HFFc6 (cell line): ENCODE results near the gene ITGAE. TPM values are rescaled to one million over a fixed set of nuclear protein-coding genes. Genes with fewer than 3 reads are reported as not detected.
A peak's percentile ranks its signal among the peaks of the same experiment; 100 is the strongest.

ENCODE experiments used
- DNase-seq: peaks from one replicate; pipeline ENCODE4 v3.0.0-alpha.2; 2018
- H3K27ac Mint-ChIP-seq: 2 replicates; pipeline ENCODE4 v1.8.0; 2020; ENCODE audit warnings: mild to moderate bottlenecking, mixed read lengths
- H3K27me3 Mint-ChIP-seq: 2 replicates; pipeline ENCODE4 v1.8.0; 2021; ENCODE audit warnings: mild to moderate bottlenecking, moderate library complexity, mixed read lengths; ENCODE audit not compliant: insufficient read depth
- H3K36me3 Mint-ChIP-seq: 2 replicates; pipeline ENCODE4 v1.8.0; 2021; ENCODE audit warnings: low read depth, mixed read lengths
- H3K4me1 Mint-ChIP-seq: 2 replicates; pipeline ENCODE4 v1.8.0; 2020; ENCODE audit warnings: low read depth, mixed read lengths
- H3K4me3 Mint-ChIP-seq: 2 replicates; pipeline ENCODE4 v1.8.0; 2020; ENCODE audit warnings: mild to moderate bottlenecking, moderate library complexity, mixed read lengths
- H3K9me3 Mint-ChIP-seq: 2 replicates; pipeline ENCODE4 v1.8.0; 2020; ENCODE audit warnings: mild to moderate bottlenecking, mixed read lengths
- CTCF ChIP-seq: fragments of 200-600 bp; sonication (generic); IDR thresholded peaks from 2 replicates; pipeline ENCODE4 v1.5.0; 2021; ENCODE audit warnings: antibody characterized with exemption, mild to moderate bottlenecking
- total RNA-seq, 6 experiments: library from RNA; stranded (reverse); fragmentation: NEBNext Ultra II Directional; extraction: Animal tissue kit (Norgen Biotek cat#: 25700); gene quantifications; 2 replicates in 1 of 6; 3 replicates in 5 of 6; pipeline ENCODE4 v1.2.3, GENCODE V29; 2021

The ITGAE gene
- total RNA-seq, 6 experiments from 2014 or later: 28.2 to 35.0 (median 30.8) TPM

GRCh38 chr17:3802461-3803307, 1.7 kb upstream of the ITGAE start:
- H3K9me3 Mint-ChIP-seq: no peaks in the 10 kb centered on the region
- H3K4me1 Mint-ChIP-seq: peaks cover 69% of the 10 kb centered on the region
- DNase-seq: peak; percentile 69
- H3K27me3 Mint-ChIP-seq: peaks cover 1% of the 10 kb centered on the region; the same call in 1 of the 2 replicates
- H3K27ac Mint-ChIP-seq: peak overlapping the region; percentile 94
- 0 out of 2 replicates have a peak, but pooled peaks cover 8% of the 10 kb centered on the region for H3K36me3 Mint-ChIP-seq
- TF ChIP-seq CTCF: no peak
- H3K4me3 Mint-ChIP-seq: peak overlapping the region; percentile 65

- no peak overlapping the region for H3K4me3 Mint-ChIP-seq
- H3K27me3 Mint-ChIP-seq: peaks cover 4% of the 10 kb centered on the region; the same call in 1 of the 2 replicates
- peak overlapping the region; percentile 63; the same call in 1 of the 2 replicates for H3K27ac Mint-ChIP-seq
- H3K36me3 Mint-ChIP-seq: 0 out of 2 replicates have a peak, but pooled peaks cover under 1% of the 10 kb centered on the region
- DNase-seq: no peak
- H3K4me1 Mint-ChIP-seq: peaks cover 69% of the 10 kb centered on the region
- TF ChIP-seq CTCF: no peak
- no peaks in the 10 kb centered on the region for H3K9me3 Mint-ChIP-seq
Measured at GRCh38 chr17:3801792-3802191, 804 bp upstream of the ITGAE start.

GRCh38 chr17:3801347-3801746, 359 bp upstream of the ITGAE start:
- DNase-seq: no peak

GRCh38 chr17:3799181-3799945, 1.6 kb downstream of the ITGAE start:
- H3K4me1 Mint-ChIP-seq: peaks cover 69% of the 10 kb centered on the region
- no peak overlapping the region for H3K4me3 Mint-ChIP-seq
- peaks cover 4% of the 10 kb centered on the region; the same call in 1 of the 2 replicates for H3K27me3 Mint-ChIP-seq
- no peaks in the 10 kb centered on the region for H3K9me3 Mint-ChIP-seq
- DNase-seq: no peak
- TF ChIP-seq CTCF: no peak
- H3K27ac Mint-ChIP-seq: no peak overlapping the region
- H3K36me3 Mint-ChIP-seq: no peaks in the 10 kb centered on the region

More at GRCh38 chr17:3801347-3801746, 359 bp upstream of the ITGAE start:
- H3K4me3 Mint-ChIP-seq: no peak overlapping the region
- H3K9me3 Mint-ChIP-seq: no peaks in the 10 kb centered on the region
- TF ChIP-seq CTCF: no peak
- H3K4me1 Mint-ChIP-seq: peaks cover 69% of the 10 kb centered on the region
- no peaks in the 10 kb centered on the region for H3K36me3 Mint-ChIP-seq
- H3K27ac Mint-ChIP-seq: 0 out of 2 replicates have a peak overlapping the region, but pooled peaks have one; percentile 63
- peaks cover 4% of the 10 kb centered on the region; the same call in 1 of the 2 replicates for H3K27me3 Mint-ChIP-seq

GRCh38 chr17:3798273-3799180, 2.5 kb downstream of the ITGAE start:
- no peak for DNase-seq
- no peak for TF ChIP-seq CTCF
- Mint-ChIP-seq H3K36me3 (no peaks in the 10 kb centered on the region), H3K9me3 (no peaks in the 10 kb centered on the region), H3K4me3 (no peak overlapping the region), H3K4me1 (peaks cover 63% of the 10 kb centered on the region), H3K27me3 (peaks cover 4% of the 10 kb centered on the region; the same call in 1 of the 2 replicates), H3K27ac (no peak overlapping the region)
